Activated CD4-positive, alpha-beta T cell treated with anti-CD3 and anti-CD28 coated beads, Interleukin-2, amount 10 ng/mL, durations not matched to agents 7 days and 5 days (primary cell): ENCODE measurements around the gene ZNF625. TPM values are rescaled to one million over a fixed set of nuclear protein-coding genes. Genes with fewer than 3 reads are reported as not detected.
A peak's percentile ranks its signal among the peaks of the same experiment; 100 is the strongest.

ENCODE experiments used
- CTCF ChIA-PET: fragments of 350-600 bp; sonication (Branson Sonifier 250); formaldehyde crosslinking; loops from one replicate; lab custom pipeline; 2021; ENCODE audit warnings: antibody characterized with exemption; lab: Charles Lee
- POLR2A ChIA-PET: fragments of 350-600 bp; sonication (Branson Sonifier 250); formaldehyde crosslinking; loops from one replicate; lab custom pipeline; 2021; ENCODE audit warnings: antibody characterized with exemption; lab: Charles Lee
- DNase-seq: peaks from one replicate; pipeline ENCODE4 v3.0.0-alpha.2; 2020
- H3K27ac Mint-ChIP-seq: one replicate; pipeline ENCODE4 v1.8.0; 2021; ENCODE audit warnings: mild to moderate bottlenecking, moderate library complexity, mixed read lengths
- H3K27me3 Mint-ChIP-seq: one replicate; pipeline ENCODE4 v1.8.0; 2021; ENCODE audit warnings: mixed read lengths
- H3K36me3 Mint-ChIP-seq: one replicate; pipeline ENCODE4 v1.8.0; 2021; ENCODE audit warnings: low read depth, mixed read lengths
- H3K4me1 Mint-ChIP-seq: one replicate; pipeline ENCODE4 v1.8.0; 2021; ENCODE audit warnings: mixed read lengths
- H3K4me3 Mint-ChIP-seq: one replicate; pipeline ENCODE4 v1.8.0; 2021; ENCODE audit warnings: mild to moderate bottlenecking, moderate library complexity, mixed read lengths
- H3K9me3 Mint-ChIP-seq: one replicate; pipeline ENCODE4 v1.8.0; 2021; ENCODE audit warnings: mixed read lengths
- total RNA-seq, 2 experiments: library from RNA; stranded (reverse); gene quantifications; one replicate each; pipeline ENCODE4 v1.2.3, GENCODE V29; 2021

The ZNF625 gene
- total RNA-seq, result 1 to 10 TPM; 6.1 to 6.7 TPM

GRCh38 chr19:12156223-12157058 lies at the start of gene ZNF625:
TSS of gene ZNF625 (minus strand) at chr19:12156734. CDS start at chr19:12156558, 176 bp downstream.
- CTCF ChIA-PET, result interaction anchor here (1.3 to 3.8 kb wide), 3 partner anchors 16 to 232 kb away, joined by 4 to 10 read pairs (median 6); partner anchors contain the start of genes ZNF20 and ZNF700
- Mint-ChIP-seq H3K4me1 (peaks cover 22% of the 10 kb centered on the region), H3K27ac (peak within 1 kb of the TSS; percentile 90), H3K9me3 (no peaks in the 10 kb centered on the region), H3K27me3 (no peaks in the 10 kb centered on the region), H3K4me3 (peak within 1 kb of the TSS; percentile 85), H3K36me3 (peaks cover 15% of the 10 kb centered on the region)
- DNase-seq, result peak; percentile 50
- POLR2A ChIA-PET, result interaction anchor here (1.1 kb wide), 1 partner anchor 12 kb away, joined by 3 read pairs; no protein-coding TSS in a partner anchor

GRCh38 chr19:12205296-12205695 lies 48.8 kb upstream of the ZNF625 start:
- no peak overlapping the region for H3K27ac Mint-ChIP-seq
- peaks cover 13% of the 10 kb centered on the region for H3K4me1 Mint-ChIP-seq
- CTCF ChIA-PET, result no interaction called here
- DNase-seq, result no peak
- H3K36me3 Mint-ChIP-seq, result peaks cover 32% of the 10 kb centered on the region
- no peaks in the 10 kb centered on the region for H3K27me3 Mint-ChIP-seq
- H3K9me3 Mint-ChIP-seq, result peaks cover 50% of the 10 kb centered on the region
- H3K4me3 Mint-ChIP-seq, result no peak overlapping the region
- POLR2A ChIA-PET, result no interaction called here

GRCh38 chr19:12202250-12202649 lies 45.7 kb upstream of the ZNF625 start:
- peak; percentile 61 for DNase-seq
- Mint-ChIP-seq H3K4me3 (no peak overlapping the region), H3K27ac (no peak overlapping the region), H3K27me3 (no peaks in the 10 kb centered on the region), H3K4me1 (peaks cover 24% of the 10 kb centered on the region), H3K9me3 (peaks cover 42% of the 10 kb centered on the region), H3K36me3 (peaks cover 33% of the 10 kb centered on the region)
- ChIA-PET CTCF (interaction anchor here (0.5 kb wide), 1 partner anchor 130 kb away, joined by 4 read pairs; no protein-coding TSS in a partner anchor), POLR2A (no interaction called here)

- no peak overlapping the region for H3K4me3 Mint-ChIP-seq
- POLR2A ChIA-PET, result no interaction called here
- DNase-seq, result no peak
- H3K27me3 Mint-ChIP-seq, result no peaks in the 10 kb centered on the region
- H3K27ac Mint-ChIP-seq, result peak overlapping the region; percentile 5
- CTCF ChIA-PET, result no interaction called here
- peaks cover 29% of the 10 kb centered on the region for H3K36me3 Mint-ChIP-seq
- H3K4me1 Mint-ChIP-seq, result peaks cover 31% of the 10 kb centered on the region
- H3K9me3 Mint-ChIP-seq, result peaks cover 32% of the 10 kb centered on the region
These were observed 43.4 kb upstream of the ZNF625 start for GRCh38 chr19:12199757-12200419.

GRCh38 chr19:12198136-12198535 lies 41.6 kb upstream of the ZNF625 start:
- peaks cover 39% of the 10 kb centered on the region for H3K9me3 Mint-ChIP-seq
- ChIA-PET CTCF (no interaction called here), POLR2A (no interaction called here)
- peaks cover 42% of the 10 kb centered on the region for H3K36me3 Mint-ChIP-seq
- no peak for DNase-seq
- H3K27me3 Mint-ChIP-seq, result no peaks in the 10 kb centered on the region
- H3K4me3 Mint-ChIP-seq, result no peak overlapping the region
- no peak overlapping the region for H3K27ac Mint-ChIP-seq
- H3K4me1 Mint-ChIP-seq, result peaks cover 38% of the 10 kb centered on the region

GRCh38 chr19:12194827-12195731 lies 38.5 kb upstream of the ZNF625 start:
- peaks cover 23% of the 10 kb centered on the region for H3K4me1 Mint-ChIP-seq
- no peaks in the 10 kb centered on the region for H3K27me3 Mint-ChIP-seq
- POLR2A ChIA-PET, result no interaction called here
- peaks cover 57% of the 10 kb centered on the region for H3K36me3 Mint-ChIP-seq
- H3K9me3 Mint-ChIP-seq, result peaks cover 47% of the 10 kb centered on the region
- peak overlapping the region; percentile 71 for H3K4me3 Mint-ChIP-seq
- DNase-seq, result peak; percentile 59
- CTCF ChIA-PET, result interaction anchor here (1.4 kb wide), 1 partner anchor 231 kb away, joined by 3 read pairs; no protein-coding TSS in a partner anchor
- peak overlapping the region; percentile 77 for H3K27ac Mint-ChIP-seq

- H3K27me3 Mint-ChIP-seq, result no peaks in the 10 kb centered on the region
- peaks cover 61% of the 10 kb centered on the region for H3K9me3 Mint-ChIP-seq
- H3K4me3 Mint-ChIP-seq, result no peak overlapping the region
- no peaks in the 10 kb centered on the region for H3K4me1 Mint-ChIP-seq
- peaks cover 88% of the 10 kb centered on the region for H3K36me3 Mint-ChIP-seq
- CTCF ChIA-PET, result no interaction called here
- H3K27ac Mint-ChIP-seq, result no peak overlapping the region
- DNase-seq, result no peak
- POLR2A ChIA-PET, result no interaction called here
These were observed 31.1 kb upstream of the ZNF625 start for GRCh38 chr19:12187625-12188024.

GRCh38 chr19:12180377-12180776 lies 23.8 kb upstream of the ZNF625 start:
- H3K36me3 Mint-ChIP-seq, result peaks cover 86% of the 10 kb centered on the region
- H3K9me3 Mint-ChIP-seq, result peaks cover 51% of the 10 kb centered on the region
- H3K27ac Mint-ChIP-seq, result no peak overlapping the region
- H3K4me3 Mint-ChIP-seq, result no peak overlapping the region
- POLR2A ChIA-PET, result no interaction called here
- H3K27me3 Mint-ChIP-seq, result no peaks in the 10 kb centered on the region
- DNase-seq, result no peak
- CTCF ChIA-PET, result no interaction called here
- H3K4me1 Mint-ChIP-seq, result no peaks in the 10 kb centered on the region

- H3K27ac Mint-ChIP-seq, result peak overlapping the region; percentile 5
- peaks cover 10% of the 10 kb centered on the region for H3K9me3 Mint-ChIP-seq
- POLR2A ChIA-PET, result no interaction called here
- H3K27me3 Mint-ChIP-seq, result no peaks in the 10 kb centered on the region
- H3K36me3 Mint-ChIP-seq, result peaks cover 58% of the 10 kb centered on the region
- H3K4me1 Mint-ChIP-seq, result peaks cover 37% of the 10 kb centered on the region
- CTCF ChIA-PET, result no interaction called here
- DNase-seq, result no peak
- H3K4me3 Mint-ChIP-seq, result no peak overlapping the region
These were observed 10.1 kb upstream of the ZNF625 start for GRCh38 chr19:12166626-12167025.

- peaks cover 37% of the 10 kb centered on the region for H3K36me3 Mint-ChIP-seq
- H3K27me3 Mint-ChIP-seq, result no peaks in the 10 kb centered on the region
- DNase-seq, result no peak
- peaks cover 2% of the 10 kb centered on the region for H3K9me3 Mint-ChIP-seq
- peak overlapping the region; percentile 93 for H3K4me3 Mint-ChIP-seq
- H3K4me1 Mint-ChIP-seq, result peaks cover 42% of the 10 kb centered on the region
- peak overlapping the region; percentile 96 for H3K27ac Mint-ChIP-seq
- POLR2A ChIA-PET, result no interaction called here
- CTCF ChIA-PET, result interaction anchor here (0.6 kb wide), 1 partner anchor 230 kb away, joined by 3 read pairs; no protein-coding TSS in a partner anchor
These were observed 7.3 kb upstream of the ZNF625 start for GRCh38 chr19:12163826-12164225.

GRCh38 chr19:12162882-12163806 lies 6.6 kb upstream of the ZNF625 start, which contains the start of gene ZNF136:
TSS of gene ZNF136 (plus strand) at chr19:12163096. CDS start at chr19:12163204, 108 bp downstream.
- Mint-ChIP-seq H3K4me3 (peak within 1 kb of the TSS; percentile 93), H3K27ac (peak within 1 kb of the TSS; percentile 97), H3K4me1 (peaks cover 44% of the 10 kb centered on the region), H3K27me3 (no peaks in the 10 kb centered on the region), H3K36me3 (peaks cover 30% of the 10 kb centered on the region), H3K9me3 (peaks cover 2% of the 10 kb centered on the region)
- peak; percentile 97 for DNase-seq
- ChIA-PET CTCF (interaction anchor here (0.6 to 1.7 kb wide), 5 partner anchors 22 to 603 kb away, joined by 3 to 5 read pairs (median 4); partner anchors contain the start of gene ZNF20), POLR2A (interaction anchor here (0.7 to 1.0 kb wide), 3 partner anchors 14 to 365 kb away, joined by 3 to 4 read pairs (median 4); partner anchors contain the start of gene ZNF491)
